Glutamatergic neuron (in vitro differentiated cells): ENCODE data around the gene ITGA1. TPM values are rescaled to one million over a fixed set of nuclear protein-coding genes. Genes with fewer than 3 reads are reported as not detected.

Experiments
- DNase-seq: peaks from one replicate; pipeline ENCODE4 v3.0.0; 2022
- H3K27ac Mint-ChIP-seq: one replicate; pipeline ENCODE4 v1.8.0; 2020; ENCODE audit warnings: mild to moderate bottlenecking, mixed read lengths, inconsistent platforms; ENCODE audit not compliant: unreplicated experiment
- H3K27me3 Mint-ChIP-seq: one replicate; pipeline ENCODE4 v1.8.0; 2020; ENCODE audit warnings: mild to moderate bottlenecking, moderate library complexity, mixed read lengths, inconsistent platforms; ENCODE audit not compliant: unreplicated experiment
- H3K36me3 Mint-ChIP-seq: one replicate; pipeline ENCODE4 v1.8.0; 2020; ENCODE audit warnings: mild to moderate bottlenecking, mixed read lengths, inconsistent platforms; ENCODE audit not compliant: unreplicated experiment
- H3K4me1 Mint-ChIP-seq: one replicate; pipeline ENCODE4 v1.8.0; 2020; ENCODE audit warnings: mild to moderate bottlenecking, low read depth, mixed read lengths, inconsistent platforms; ENCODE audit not compliant: unreplicated experiment
- H3K4me3 Mint-ChIP-seq: one replicate; pipeline ENCODE4 v1.8.0; 2020; ENCODE audit warnings: mild to moderate bottlenecking, mixed read lengths, inconsistent platforms; ENCODE audit not compliant: unreplicated experiment
- H3K9me3 Mint-ChIP-seq: one replicate; pipeline ENCODE4 v1.8.0; 2020; ENCODE audit warnings: mild to moderate bottlenecking, moderate library complexity, mixed read lengths, inconsistent platforms; ENCODE audit not compliant: unreplicated experiment
- total RNA-seq: library from RNA; stranded (reverse); fragmentation: NEBNext Ultra II Directional; extraction: Animal tissue kit (Norgen Biotek cat#: 25700); gene quantifications from one replicate; pipeline ENCODE4 v1.2.1, GENCODE V29; 2021; ENCODE audit not compliant: unreplicated experiment
- TF ChIP-seq, protein P1 (sequence below): fragments of 200-600 bp; sonication (generic); IDR thresholded peaks from one replicate; pipeline ENCODE4 v1.5.0; 2021; ENCODE audit not compliant: partially characterized antibody, unreplicated experiment

Gene ITGA1
- total RNA-seq, 1 donor from 2014 or later = 0.96 TPM

DNA sequence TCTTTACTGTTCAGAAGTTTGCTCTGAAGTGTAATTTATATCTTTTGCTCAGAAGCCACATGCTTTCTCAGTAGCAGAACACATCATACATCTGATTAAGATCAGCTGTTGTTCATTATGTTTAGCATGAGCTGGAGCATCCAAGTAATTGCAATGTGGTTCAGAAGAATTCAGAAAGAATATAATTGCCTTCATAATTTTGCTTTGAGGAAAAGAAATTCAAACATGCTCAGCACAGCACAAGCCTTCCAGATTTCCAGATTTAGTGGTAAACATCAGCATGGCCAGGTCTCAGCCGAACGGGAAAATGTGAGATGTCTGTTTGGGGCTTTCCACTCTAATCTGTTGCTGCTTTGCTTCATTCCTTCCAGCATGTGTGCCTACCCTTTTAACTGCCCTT, 65.9 kb downstream of the ITGA1 start:
- no peaks in the 10 kb centered on the region for H3K9me3 Mint-ChIP-seq
- H3K4me3 Mint-ChIP-seq = no peak overlapping the region
- no peak for DNase-seq
- H3K27ac Mint-ChIP-seq = no peak overlapping the region
- H3K27me3 Mint-ChIP-seq = no peaks in the 10 kb centered on the region
- no peaks in the 10 kb centered on the region for H3K36me3 Mint-ChIP-seq
- H3K4me1 Mint-ChIP-seq = no peaks in the 10 kb centered on the region
- TF ChIP-seq, protein P1, sequence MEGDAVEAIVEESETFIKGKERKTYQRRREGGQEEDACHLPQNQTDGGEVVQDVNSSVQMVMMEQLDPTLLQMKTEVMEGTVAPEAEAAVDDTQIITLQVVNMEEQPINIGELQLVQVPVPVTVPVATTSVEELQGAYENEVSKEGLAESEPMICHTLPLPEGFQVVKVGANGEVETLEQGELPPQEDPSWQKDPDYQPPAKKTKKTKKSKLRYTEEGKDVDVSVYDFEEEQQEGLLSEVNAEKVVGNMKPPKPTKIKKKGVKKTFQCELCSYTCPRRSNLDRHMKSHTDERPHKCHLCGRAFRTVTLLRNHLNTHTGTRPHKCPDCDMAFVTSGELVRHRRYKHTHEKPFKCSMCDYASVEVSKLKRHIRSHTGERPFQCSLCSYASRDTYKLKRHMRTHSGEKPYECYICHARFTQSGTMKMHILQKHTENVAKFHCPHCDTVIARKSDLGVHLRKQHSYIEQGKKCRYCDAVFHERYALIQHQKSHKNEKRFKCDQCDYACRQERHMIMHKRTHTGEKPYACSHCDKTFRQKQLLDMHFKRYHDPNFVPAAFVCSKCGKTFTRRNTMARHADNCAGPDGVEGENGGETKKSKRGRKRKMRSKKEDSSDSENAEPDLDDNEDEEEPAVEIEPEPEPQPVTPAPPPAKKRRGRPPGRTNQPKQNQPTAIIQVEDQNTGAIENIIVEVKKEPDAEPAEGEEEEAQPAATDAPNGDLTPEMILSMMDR = no peak

DNA sequence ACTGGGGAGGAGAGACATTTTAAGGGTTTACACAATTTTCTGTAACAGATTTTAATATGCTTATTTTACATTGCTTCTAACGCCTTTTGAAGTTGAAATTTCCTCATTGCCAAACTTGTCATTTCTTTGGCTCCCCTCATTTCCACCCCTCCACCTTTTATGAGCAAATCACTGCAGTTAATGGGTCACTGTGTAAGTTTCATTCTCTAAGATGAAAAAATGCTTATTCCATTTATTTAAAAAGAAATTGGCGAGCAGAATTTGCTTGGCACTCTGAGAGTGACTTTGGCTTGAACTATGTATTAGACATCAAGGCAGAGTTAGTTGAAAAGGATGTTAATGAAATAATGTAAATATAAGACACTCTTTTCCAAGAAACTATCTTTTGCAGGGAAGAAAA, 66.6 kb downstream of the ITGA1 start:
- no peak for DNase-seq
- Mint-ChIP-seq H3K36me3 (no peaks in the 10 kb centered on the region), H3K27ac (no peak overlapping the region), H3K9me3 (no peaks in the 10 kb centered on the region), H3K27me3 (no peaks in the 10 kb centered on the region), H3K4me1 (no peaks in the 10 kb centered on the region), H3K4me3 (no peak overlapping the region)
- TF ChIP-seq, protein P1 = no peak

DNA sequence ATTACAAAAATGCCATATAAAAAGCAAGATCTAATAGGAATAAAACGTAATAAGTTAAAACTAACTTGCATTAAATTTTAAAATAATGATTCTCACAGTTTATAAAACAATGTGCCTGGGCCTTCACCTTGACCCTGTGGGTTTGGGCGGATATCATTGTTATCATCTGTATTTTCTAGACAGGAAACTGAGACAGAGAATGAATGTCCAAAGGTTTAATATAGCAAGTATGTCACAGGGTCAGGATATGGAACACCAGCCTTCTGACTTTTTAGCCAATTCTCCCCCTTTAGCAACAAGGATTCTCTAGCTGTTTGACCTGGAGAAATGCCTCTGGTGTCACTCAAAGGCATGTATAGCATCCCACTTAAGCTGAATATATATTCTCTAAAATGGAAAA, 67.2 kb downstream of the ITGA1 start:
- Mint-ChIP-seq H3K27ac (no peak overlapping the region), H3K4me1 (no peaks in the 10 kb centered on the region)

DNA sequence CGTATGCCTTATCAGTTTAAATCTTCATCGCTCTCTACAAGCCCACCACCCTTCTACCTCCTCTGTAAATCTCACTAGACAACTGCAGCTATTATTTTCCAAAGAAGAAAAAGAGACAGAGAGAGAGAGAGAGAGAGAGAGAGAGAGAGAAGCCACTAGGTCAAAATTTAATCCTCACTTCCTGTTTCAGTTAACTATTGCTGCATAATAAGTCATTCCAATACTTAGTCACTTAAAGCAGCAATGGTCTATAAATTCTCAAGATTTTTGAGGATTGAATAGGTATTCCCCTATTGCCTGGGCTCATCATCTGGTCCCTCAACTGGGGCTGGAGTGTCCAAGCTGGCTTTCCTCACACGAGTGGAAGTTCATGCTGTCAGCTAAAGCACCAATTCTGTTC, 68.8 kb downstream of the ITGA1 start:
- Mint-ChIP-seq H3K9me3 (no peaks in the 10 kb centered on the region), H3K4me1 (no peaks in the 10 kb centered on the region), H3K27ac (no peak overlapping the region), H3K36me3 (no peaks in the 10 kb centered on the region), H3K4me3 (no peak overlapping the region), H3K27me3 (no peaks in the 10 kb centered on the region)
- DNase-seq = no peak
- TF ChIP-seq, protein P1 = no peak

More for the DNA sequence above, 67.2 kb downstream of the ITGA1 start:
- H3K36me3 Mint-ChIP-seq = no peaks in the 10 kb centered on the region
- DNase-seq = no peak
- H3K27me3 Mint-ChIP-seq = no peaks in the 10 kb centered on the region
- no peak overlapping the region for H3K4me3 Mint-ChIP-seq
- no peaks in the 10 kb centered on the region for H3K9me3 Mint-ChIP-seq
- TF ChIP-seq, protein P1 = no peak

DNA sequence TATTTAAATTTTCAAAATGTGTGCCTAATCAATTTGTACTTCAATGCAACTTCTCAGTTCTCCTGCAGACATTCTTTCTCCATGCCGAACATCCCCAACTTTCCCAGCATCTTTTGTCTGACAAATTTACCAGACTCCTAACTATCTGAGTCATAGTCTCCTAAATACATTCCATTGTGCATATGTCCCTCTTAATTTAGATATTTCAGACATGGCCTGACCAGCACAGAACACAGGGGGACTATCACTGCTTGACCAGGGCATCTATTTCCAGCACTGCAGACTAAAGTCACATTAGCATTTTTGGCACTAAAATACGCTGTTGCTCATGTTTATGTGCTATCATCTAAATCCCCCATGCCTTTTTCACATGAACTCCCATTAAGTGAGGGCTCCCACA, 71.9 kb downstream of the ITGA1 start:
- no peak for DNase-seq
- Mint-ChIP-seq H3K4me1 (no peaks in the 10 kb centered on the region), H3K27me3 (no peaks in the 10 kb centered on the region), H3K36me3 (no peaks in the 10 kb centered on the region), H3K9me3 (peaks cover 2% of the 10 kb centered on the region), H3K4me3 (no peak overlapping the region), H3K27ac (no peak overlapping the region)
- TF ChIP-seq, protein P1 = no peak
